Mucosa of descending colon (tissue), 3 donors: ENCODE measurements around the gene QSER1. TPM values are rescaled to one million over a fixed set of nuclear protein-coding genes. Genes with fewer than 3 reads are reported as not detected.
A peak's percentile ranks its signal among the peaks of the same experiment; 100 is the strongest.
"Not testable (repeated sequence)": the region's sequence is repeated elsewhere in the genome, so short reads cannot be mapped to it uniquely, and the experiment has no call there.

Experiments used
- ATAC-seq: fragments of 200-7000 bp; cut with Tn5 transposase; one replicate; pipeline ENCODE4 v1.9.1; 2020; ENCODE audit warnings: mild to moderate bottlenecking, moderate library complexity
- DNase-seq, 3 donors: peaks; one replicate each; pipeline ENCODE4 v3.0.0-alpha.2; 2020
- H3K36me3 ChIP-seq: fragments of 200-600 bp; one replicate; pipeline ENCODE4 v1.8.0; 2021; ENCODE audit warnings: low read depth, mild to moderate bottlenecking
- H3K4me1 ChIP-seq: fragments of 200-600 bp; one replicate; pipeline ENCODE4 v1.8.0; 2021; ENCODE audit warnings: low read depth, mild to moderate bottlenecking
- H3K4me3 ChIP-seq: fragments of 200-600 bp; one replicate; pipeline ENCODE4 v1.8.0; 2021; ENCODE audit warnings: mild to moderate bottlenecking
- H3K9me3 ChIP-seq: fragments of 200-600 bp; one replicate; pipeline ENCODE4 v1.8.0; 2021; ENCODE audit warnings: mild to moderate bottlenecking
- CTCF ChIP-seq: fragments of 200-600 bp; IDR thresholded peaks from one replicate; pipeline ENCODE4 v1.8.0; 2022; ENCODE audit warnings: antibody characterized with exemption, mild to moderate bottlenecking
- intact Hi-C, 2 donors: fragments of 100-400 bp; cut with DNase I in 1 of 2; cut with micrococcal nuclease in 1 of 2; formaldehyde crosslinking; loops; one replicate each; pipeline versions ENCODE4 v1.11.0 to v1.11.1; 2022; cut with DNase I, micrococcal nuclease
- total RNA-seq, 3 donors: library from RNA; stranded (reverse); fragmentation: NEBNext Ultra II Directional in 2 of 3; extraction: Animal tissue kit (Norgen Biotek cat#: 25700) in 2 of 3; gene quantifications; one replicate each; pipeline versions ENCODE4 v1.2.1 to v1.2.4, GENCODE V29; 2021 to 2023
- donor health status: DM: no; HTN: no; CAD: no; lungs with moderate emphysema.
- donor health status: DM: no; HTN: no; CAD: no.
- donor health status: DM: no; HTN: yes; CAD: no.

QSER1 gene
- total RNA-seq, 3 donors from 2014 or later, result 20.3 to 30.1 (median 25.9) TPM

GRCh38 chr11:32919338-32919737 is 26.7 kb downstream of the QSER1 start:
- DNase-seq (no peak), ATAC-seq (peak; percentile 41)
- H3K36me3 ChIP-seq, result no peaks in the 10 kb centered on the region
- intact Hi-C loops, result no loop called here
- TF ChIP-seq CTCF, result no peak
- H3K4me3 ChIP-seq, result no peak overlapping the region
- H3K4me1 ChIP-seq, result no peaks in the 10 kb centered on the region
- no peaks in the 10 kb centered on the region for H3K9me3 ChIP-seq

- DNase-seq (no peak), ATAC-seq (no peak)
- no peak for TF ChIP-seq CTCF
- Histone ChIP-seq H3K9me3 (no peaks in the 10 kb centered on the region), H3K4me1 (no peaks in the 10 kb centered on the region), H3K36me3 (no peaks in the 10 kb centered on the region), H3K4me3 (no peak overlapping the region)
- intact Hi-C loops, result loop anchor here in 1 of 2 donors (10.0 kb wide), 1 partner anchor 56 kb away; no protein-coding TSS in a partner anchor
These were observed 28.0 kb downstream of the QSER1 start for GRCh38 chr11:32920570-32920969.

GRCh38 chr11:32921204-32921603 is 28.6 kb downstream of the QSER1 start:
- ATAC-seq (no peak), DNase-seq (no peak)
- intact Hi-C loops, result loop anchor here in 1 of 2 donors (10.0 kb wide), 1 partner anchor 56 kb away; no protein-coding TSS in a partner anchor
- H3K36me3 ChIP-seq, result no peaks in the 10 kb centered on the region
- H3K4me3 ChIP-seq, result no peak overlapping the region
- no peaks in the 10 kb centered on the region for H3K9me3 ChIP-seq
- TF ChIP-seq CTCF, result no peak
- H3K4me1 ChIP-seq, result no peaks in the 10 kb centered on the region

- no peak overlapping the region for H3K4me3 ChIP-seq
- no peaks in the 10 kb centered on the region for H3K4me1 ChIP-seq
- DNase-seq (no peak), ATAC-seq (no peak)
- H3K9me3 ChIP-seq, result no peaks in the 10 kb centered on the region
- no peak for TF ChIP-seq CTCF
- intact Hi-C loops, result no loop called here
- H3K36me3 ChIP-seq, result no peaks in the 10 kb centered on the region
These were observed 39.0 kb downstream of the QSER1 start for GRCh38 chr11:32931606-32932005.

GRCh38 chr11:32932196-32932595 is 39.6 kb downstream of the QSER1 start:
- no peak for DNase-seq
- no peak for TF ChIP-seq CTCF
- intact Hi-C loops, result no loop called here
- no peaks in the 10 kb centered on the region for H3K36me3 ChIP-seq
- no peaks in the 10 kb centered on the region for H3K9me3 ChIP-seq
- H3K4me3 ChIP-seq, result no peak overlapping the region
- no peak for ATAC-seq
- H3K4me1 ChIP-seq, result no peaks in the 10 kb centered on the region

- H3K4me3 ChIP-seq, result no peak overlapping the region
- no peaks in the 10 kb centered on the region for H3K9me3 ChIP-seq
- intact Hi-C loops, result no loop called here
- no peak for ATAC-seq
- no peaks in the 10 kb centered on the region for H3K4me1 ChIP-seq
- TF ChIP-seq CTCF, result no peak
- no peaks in the 10 kb centered on the region for H3K36me3 ChIP-seq
- no peak for DNase-seq
These were observed 42.9 kb downstream of the QSER1 start for GRCh38 chr11:32935462-32936029.

GRCh38 chr11:32936178-32936577 is 43.6 kb downstream of the QSER1 start:
- intact Hi-C loops, H3K4me3 ChIP-seq, ATAC-seq, H3K9me3 ChIP-seq, H3K4me1 ChIP-seq, DNase-seq, H3K36me3 ChIP-seq: not testable (repeated sequence)

- H3K4me1 ChIP-seq, DNase-seq, H3K9me3 ChIP-seq, H3K4me3 ChIP-seq, intact Hi-C loops, ATAC-seq, H3K36me3 ChIP-seq: not testable (repeated sequence)
These were observed 44.7 kb downstream of the QSER1 start for GRCh38 chr11:32937283-32937682.
